ENCODE results near the gene ADH4.
"Not testable (repeated sequence)": the region's sequence is repeated elsewhere in the genome, so short reads cannot be mapped to it uniquely, and the experiment has no call there.

Gene ADH4

DNA sequence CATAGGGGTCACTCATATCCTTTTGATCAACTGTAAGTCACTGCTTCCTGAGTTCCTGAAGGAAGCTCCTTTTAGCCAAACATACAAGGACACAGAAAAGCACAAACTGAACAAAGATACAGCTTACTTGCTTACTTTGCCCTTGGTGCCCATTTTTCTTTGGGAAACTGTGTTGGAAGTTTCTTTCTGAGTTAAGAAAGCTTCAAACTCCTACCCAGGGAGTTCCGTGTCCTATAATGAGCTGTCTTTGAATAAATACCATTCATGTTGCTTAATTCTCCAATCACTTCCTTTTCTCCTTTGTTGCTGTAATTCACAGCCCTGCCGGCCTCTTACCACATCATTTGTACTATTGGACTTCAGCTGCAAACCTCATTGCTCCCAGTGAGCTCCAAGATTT, at the start of gene ADH4:
Gene ADH4 (minus strand): TSS at position 228 of the 400 bp plus-strand sequence. CDS start 75 bp downstream, at position 153.
- H3K27ac ChIP-seq: no peak within 1 kb of the TSS
- TF ChIP-seq, protein P1, sequence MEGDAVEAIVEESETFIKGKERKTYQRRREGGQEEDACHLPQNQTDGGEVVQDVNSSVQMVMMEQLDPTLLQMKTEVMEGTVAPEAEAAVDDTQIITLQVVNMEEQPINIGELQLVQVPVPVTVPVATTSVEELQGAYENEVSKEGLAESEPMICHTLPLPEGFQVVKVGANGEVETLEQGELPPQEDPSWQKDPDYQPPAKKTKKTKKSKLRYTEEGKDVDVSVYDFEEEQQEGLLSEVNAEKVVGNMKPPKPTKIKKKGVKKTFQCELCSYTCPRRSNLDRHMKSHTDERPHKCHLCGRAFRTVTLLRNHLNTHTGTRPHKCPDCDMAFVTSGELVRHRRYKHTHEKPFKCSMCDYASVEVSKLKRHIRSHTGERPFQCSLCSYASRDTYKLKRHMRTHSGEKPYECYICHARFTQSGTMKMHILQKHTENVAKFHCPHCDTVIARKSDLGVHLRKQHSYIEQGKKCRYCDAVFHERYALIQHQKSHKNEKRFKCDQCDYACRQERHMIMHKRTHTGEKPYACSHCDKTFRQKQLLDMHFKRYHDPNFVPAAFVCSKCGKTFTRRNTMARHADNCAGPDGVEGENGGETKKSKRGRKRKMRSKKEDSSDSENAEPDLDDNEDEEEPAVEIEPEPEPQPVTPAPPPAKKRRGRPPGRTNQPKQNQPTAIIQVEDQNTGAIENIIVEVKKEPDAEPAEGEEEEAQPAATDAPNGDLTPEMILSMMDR (conservative IDR thresholded peaks at IDR 0.05): no peak

DNA sequence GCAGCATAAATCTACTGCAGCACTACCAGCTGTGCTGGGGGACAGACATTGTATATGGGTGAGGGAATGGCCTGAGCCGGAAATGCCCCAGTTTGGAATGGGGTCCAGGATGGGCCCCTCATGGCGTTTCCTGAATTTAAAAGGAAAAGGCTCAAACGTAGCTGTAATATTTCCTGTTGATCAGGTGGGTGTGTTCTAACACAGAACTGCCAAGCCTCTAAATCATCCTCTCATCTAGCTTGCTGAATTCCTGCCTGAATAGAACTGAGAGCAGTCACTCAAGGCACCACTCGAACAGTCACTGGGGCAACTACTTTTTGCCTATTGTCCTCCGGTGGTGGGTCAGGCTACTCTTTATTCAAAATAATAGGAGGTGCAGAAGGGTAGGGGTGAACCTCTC, 46.2 kb upstream of the ADH4 start:
- TF ChIP-seq, protein P1 (conservative IDR thresholded peaks at IDR 0.05): no peak
- no peak overlapping the region for H3K27ac ChIP-seq

DNA sequence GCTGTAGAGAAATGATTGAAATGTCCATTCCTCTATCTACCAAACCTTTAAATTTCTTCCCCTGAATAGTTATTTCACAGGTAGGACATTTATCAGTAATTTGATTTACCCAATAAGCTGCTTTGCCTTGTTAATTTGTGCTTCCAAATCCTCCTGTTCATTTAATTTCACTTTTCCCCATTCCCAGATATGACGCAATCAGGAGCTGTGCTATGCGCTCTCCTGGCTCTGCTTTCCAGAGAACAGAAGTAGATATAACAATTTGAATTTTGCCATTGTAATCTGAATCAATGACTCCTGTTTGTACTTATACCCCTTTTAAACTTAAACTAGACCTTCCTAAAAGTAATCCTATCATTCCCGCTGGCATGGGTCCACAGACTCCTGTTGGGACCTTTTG, 45.8 kb upstream of the ADH4 start:
- H3K27ac ChIP-seq: not testable (repeated sequence)

DNA sequence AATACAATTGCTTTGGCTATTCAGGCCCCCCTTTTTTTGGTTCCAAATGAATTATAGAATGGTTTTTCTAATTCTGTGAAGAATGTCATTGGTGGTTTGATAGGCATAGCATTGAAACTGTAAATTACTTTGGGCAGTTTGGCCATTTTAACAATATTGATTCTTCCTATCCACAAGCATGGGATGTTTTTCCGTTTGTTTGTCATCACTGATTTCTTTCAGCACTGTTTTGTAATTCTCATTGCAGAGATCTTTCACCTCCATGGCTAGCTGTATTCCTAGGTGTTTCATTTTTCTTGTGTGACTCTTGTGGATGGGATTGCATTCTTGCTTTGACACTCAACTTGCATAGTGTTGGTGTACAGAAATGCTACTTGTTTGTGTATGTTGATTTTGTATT, 41.9 kb upstream of the ADH4 start:
- H3K27ac ChIP-seq: no peak overlapping the region

DNA sequence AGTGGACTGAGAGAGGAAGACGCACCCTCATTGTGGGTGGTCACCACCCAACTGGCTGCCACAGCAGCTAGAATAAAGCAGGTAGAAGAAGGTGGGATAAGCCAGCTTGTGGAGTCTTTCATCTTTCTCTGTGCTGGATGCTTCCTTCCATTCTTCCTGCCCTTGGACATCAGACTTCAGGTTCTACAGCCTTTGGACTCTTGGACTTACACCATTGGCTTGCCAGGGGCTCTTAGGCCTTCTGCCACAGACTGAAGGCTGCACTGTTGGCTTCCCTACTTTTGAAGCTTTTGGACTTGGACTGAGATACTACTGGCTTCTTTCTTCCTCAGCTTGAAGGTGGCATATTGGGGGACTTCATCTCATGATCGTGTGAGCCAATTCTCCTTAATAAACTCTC, 41.5 kb upstream of the ADH4 start:
- no peak overlapping the region for H3K27ac ChIP-seq
- TF ChIP-seq, protein P1 (conservative IDR thresholded peaks at IDR 0.05): no peak

More for the DNA sequence above, 41.9 kb upstream of the ADH4 start:
- TF ChIP-seq, protein P1 (conservative IDR thresholded peaks at IDR 0.05): no peak

DNA sequence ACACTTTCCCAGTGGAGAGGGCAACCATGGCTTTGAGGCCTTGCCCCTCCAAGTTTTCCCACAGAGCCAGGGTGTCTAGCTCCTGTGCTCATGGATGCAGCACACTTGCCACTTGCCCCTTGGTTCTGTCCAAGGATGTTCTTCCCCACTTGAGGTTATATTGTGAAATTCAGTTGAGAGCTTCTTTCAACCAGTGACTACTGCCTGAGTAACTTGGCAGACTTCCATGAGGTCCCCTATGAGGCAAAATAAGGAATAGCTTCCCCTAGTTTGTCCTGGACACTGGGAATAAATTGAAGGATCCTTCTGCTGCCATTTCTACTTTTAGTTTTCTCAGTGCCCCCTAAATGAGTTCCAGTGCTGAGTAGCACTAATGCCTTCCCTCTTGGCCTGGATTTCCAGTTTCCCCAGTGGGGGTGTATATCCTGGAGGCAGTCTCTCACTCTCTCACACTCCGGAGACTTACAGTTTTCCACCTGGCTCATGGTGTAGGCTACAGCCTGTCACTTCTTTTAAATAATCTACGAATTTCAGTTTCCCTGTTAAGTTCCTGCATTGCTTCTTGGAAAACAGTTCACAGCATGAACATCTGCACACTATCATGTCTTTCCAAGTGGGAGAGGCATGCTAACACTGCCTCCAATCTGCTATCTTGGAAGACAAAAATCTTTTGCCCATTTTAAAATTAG, 36.4 kb upstream of the ADH4 start:
- TF ChIP-seq, protein P1 (conservative IDR thresholded peaks at IDR 0.05): no peak
- H3K27ac ChIP-seq: no peak overlapping the region

DNA sequence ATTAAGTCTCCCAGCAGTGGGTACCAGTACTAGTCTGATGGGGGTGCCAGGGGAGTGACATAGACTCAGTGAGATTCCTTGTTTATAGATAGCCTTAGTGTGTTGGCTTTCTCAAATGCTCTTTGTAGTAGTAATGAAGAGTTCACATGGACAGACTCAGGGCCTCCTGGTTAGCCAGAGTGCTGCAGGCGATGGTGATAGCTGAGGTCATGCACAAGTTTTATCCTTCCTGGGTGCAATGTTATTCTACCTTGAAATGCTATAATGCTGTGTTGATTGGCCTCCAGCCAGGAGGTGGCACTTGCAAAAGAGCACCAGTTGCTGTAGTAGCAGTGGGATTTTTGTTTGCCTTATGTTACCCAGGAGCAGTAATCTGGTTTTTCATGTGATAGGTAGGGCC, 35.5 kb upstream of the ADH4 start:
- TF ChIP-seq, protein P1 (conservative IDR thresholded peaks at IDR 0.05): no peak
- no peak overlapping the region for H3K27ac ChIP-seq

DNA sequence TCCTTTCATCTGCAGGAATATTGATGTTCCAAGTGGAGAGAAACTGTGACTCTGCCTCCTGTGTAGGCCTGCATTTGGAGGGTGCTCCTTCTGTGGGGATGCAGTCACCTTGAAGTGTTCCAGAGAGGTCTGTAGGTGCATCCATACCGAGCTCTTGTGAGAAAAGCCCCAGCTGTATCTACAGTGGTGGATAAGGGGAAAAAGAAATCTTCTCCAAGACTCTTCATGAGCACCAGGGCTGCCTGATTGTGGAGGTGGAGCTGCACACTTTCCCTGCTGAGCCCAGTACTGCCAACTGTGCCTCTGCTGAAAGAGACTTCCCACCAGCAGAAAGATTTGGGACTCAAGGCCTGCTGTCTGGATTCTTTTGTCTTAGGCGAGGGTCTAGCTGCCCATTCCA, 35.1 kb upstream of the ADH4 start:
- TF ChIP-seq, protein P1 (conservative IDR thresholded peaks at IDR 0.05): no peak

More for the DNA sequence above, 35.1 kb upstream of the ADH4 start:
- no peak overlapping the region for H3K27ac ChIP-seq
